Smooth muscle cell (in vitro differentiated cells): ENCODE measurements around the gene WBP1L. TPM values are rescaled to one million over a fixed set of nuclear protein-coding genes. Genes with fewer than 3 reads are reported as not detected.
A peak's percentile ranks its signal among the peaks of the same experiment; 100 is the strongest.

ENCODE experiments used
- DNase-seq: peaks from one replicate; lab custom pipeline; 2025; ENCODE audit not compliant: unreplicated experiment; lab: John Stamatoyannopoulos, UW
- H2AFZ ChIP-seq: fragments of 200-600 bp; sonication (generic); 2 replicates; pipeline ENCODE4 v1.6.0; 2016; ENCODE audit warnings: antibody characterized with exemption, low read depth, mild to moderate bottlenecking
- H3F3A ChIP-seq: fragments of 200-600 bp; sonication (generic); 2 replicates; pipeline ENCODE4 v1.6.0; 2017; ENCODE audit warnings: antibody characterized with exemption, low read depth
- H3K27ac ChIP-seq: fragments of 200-600 bp; sonication (generic); 2 replicates; pipeline ENCODE4 v1.5.1; 2016; ENCODE audit warnings: low read depth, mild to moderate bottlenecking
- H3K27me3 ChIP-seq: fragments of 200-600 bp; sonication (generic); 2 replicates; pipeline ENCODE4 v1.6.1; 2016; ENCODE audit warnings: low read depth, mild to moderate bottlenecking
- H3K36me3 ChIP-seq: fragments of 200-600 bp; sonication (generic); 2 replicates; pipeline ENCODE4 v1.5.1; 2016; ENCODE audit warnings: low read depth
- H3K4me1 ChIP-seq: fragments of 200-600 bp; sonication (generic); 2 replicates; pipeline ENCODE4 v1.5.1; 2016; ENCODE audit warnings: low read depth
- H3K4me2 ChIP-seq: fragments of 200-600 bp; sonication (generic); 2 replicates; pipeline ENCODE4 v1.6.0; 2016; ENCODE audit warnings: mild to moderate bottlenecking
- H3K4me3 ChIP-seq: fragments of 200-600 bp; sonication (generic); 2 replicates; pipeline ENCODE4 v1.5.1; 2016; ENCODE audit warnings: mild to moderate bottlenecking
- H3K79me2 ChIP-seq: fragments of 200-600 bp; sonication (generic); 2 replicates; pipeline ENCODE4 v1.6.0; 2016; ENCODE audit warnings: low read depth, mild to moderate bottlenecking
- H3K9ac ChIP-seq: fragments of 200-600 bp; sonication (generic); 2 replicates; pipeline ENCODE4 v1.6.0; 2016; ENCODE audit warnings: low read depth
- H3K9me3 ChIP-seq: fragments of 200-600 bp; sonication (generic); replicated peaks from 2 replicates; pipeline ENCODE4 v1.5.1; 2016; ENCODE audit warnings: low read depth
- H4K20me1 ChIP-seq: fragments of 200-600 bp; sonication (generic); 2 replicates; pipeline ENCODE4 v1.6.0; 2016; ENCODE audit warnings: low read depth
- WGBS: methylation state at CpG from one replicate; pipeline ENCODE4 v1.1.7; 2016; ENCODE audit warnings: low lambda C conversion rate; 5-methylcytosine and 5-hydroxymethylcytosine counted together
- polyA plus RNA-seq: library from polyadenylated mRNA; unstranded; fragments of >200 nt; fragmentation: Nextera tagmentation; extraction: Ambion mirVana; gene quantifications from 2 replicates; pipeline ENCODE4 v1.2.1, GENCODE V29; 2016
- total RNA-seq: library from RNA; depleted of rRNA; stranded (reverse); fragments of >200 nt; gene quantifications from 2 replicates; pipeline ENCODE4 v1.2.3, GENCODE V29; 2014
- TF ChIP-seq, protein P1 (sequence below): fragments of 200-600 bp; sonication (generic); IDR thresholded peaks from 2 replicates; pipeline ENCODE4 v1.5.1; 2017; ENCODE audit warnings: borderline replicate concordance, mild to moderate bottlenecking, antibody characterized with exemption; ENCODE audit not compliant: insufficient read depth, poor library complexity, severe bottlenecking

Gene WBP1L
- total and polyA plus RNA-seq, 2 experiments from 2014 or later: 18.0 to 45.3 TPM

DNA sequence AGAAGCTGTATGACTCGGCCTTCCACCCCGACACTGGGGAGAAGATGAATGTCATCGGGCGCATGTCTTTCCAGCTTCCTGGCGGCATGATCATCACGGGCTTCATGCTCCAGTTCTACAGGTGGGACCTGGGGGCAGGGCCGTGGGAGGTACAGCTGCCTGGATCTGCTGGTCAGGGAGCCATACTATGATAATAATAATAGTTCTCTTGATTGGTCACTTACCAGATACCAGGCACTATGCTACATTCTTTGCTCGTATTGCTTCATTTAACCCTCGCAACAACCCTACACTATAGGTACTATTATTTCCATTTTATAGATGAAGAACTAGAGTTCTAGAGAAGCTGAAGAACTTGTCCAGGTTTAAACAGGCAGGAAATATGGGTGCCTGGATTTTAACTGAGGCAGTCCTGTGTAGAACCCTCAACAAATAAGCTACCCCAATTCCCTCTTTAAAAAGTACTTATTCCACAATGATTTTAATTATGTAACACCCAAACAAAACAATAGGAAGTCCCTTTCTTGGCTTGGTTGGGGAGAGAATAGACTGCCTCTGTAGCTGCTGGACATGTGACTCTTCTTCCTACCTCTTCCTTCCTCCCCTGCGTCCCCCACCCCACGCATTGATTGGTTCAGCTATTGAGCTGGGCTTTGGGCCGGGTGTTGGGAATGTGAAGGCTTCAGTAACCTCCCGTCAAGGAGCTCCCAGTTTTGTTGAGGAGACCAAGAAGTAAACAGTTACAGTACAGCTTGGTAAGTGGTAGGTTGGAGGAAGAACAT, 16.5 kb upstream of the WBP1L start:
- Histone ChIP-seq H3F3A (no peaks in the 10 kb centered on the region), H3K9ac (no peak overlapping the region), H3K79me2 (peaks cover 13% of the 10 kb centered on the region), H3K9me3 (no peaks in the 10 kb centered on the region), H3K27ac (no peak overlapping the region), H2AFZ (no peak overlapping the region), H3K4me3 (no peak overlapping the region), H3K4me2 (no peak overlapping the region), H3K4me1 (no peaks in the 10 kb centered on the region), H4K20me1 (no peaks in the 10 kb centered on the region), H3K27me3 (no peaks in the 10 kb centered on the region), H3K36me3 (no peaks in the 10 kb centered on the region)
- TF ChIP-seq, protein P1, sequence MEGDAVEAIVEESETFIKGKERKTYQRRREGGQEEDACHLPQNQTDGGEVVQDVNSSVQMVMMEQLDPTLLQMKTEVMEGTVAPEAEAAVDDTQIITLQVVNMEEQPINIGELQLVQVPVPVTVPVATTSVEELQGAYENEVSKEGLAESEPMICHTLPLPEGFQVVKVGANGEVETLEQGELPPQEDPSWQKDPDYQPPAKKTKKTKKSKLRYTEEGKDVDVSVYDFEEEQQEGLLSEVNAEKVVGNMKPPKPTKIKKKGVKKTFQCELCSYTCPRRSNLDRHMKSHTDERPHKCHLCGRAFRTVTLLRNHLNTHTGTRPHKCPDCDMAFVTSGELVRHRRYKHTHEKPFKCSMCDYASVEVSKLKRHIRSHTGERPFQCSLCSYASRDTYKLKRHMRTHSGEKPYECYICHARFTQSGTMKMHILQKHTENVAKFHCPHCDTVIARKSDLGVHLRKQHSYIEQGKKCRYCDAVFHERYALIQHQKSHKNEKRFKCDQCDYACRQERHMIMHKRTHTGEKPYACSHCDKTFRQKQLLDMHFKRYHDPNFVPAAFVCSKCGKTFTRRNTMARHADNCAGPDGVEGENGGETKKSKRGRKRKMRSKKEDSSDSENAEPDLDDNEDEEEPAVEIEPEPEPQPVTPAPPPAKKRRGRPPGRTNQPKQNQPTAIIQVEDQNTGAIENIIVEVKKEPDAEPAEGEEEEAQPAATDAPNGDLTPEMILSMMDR: no peak
- 88% methylated on average over 13 of the region's 13 CpGs for WGBS
- no peak for DNase-seq

DNA sequence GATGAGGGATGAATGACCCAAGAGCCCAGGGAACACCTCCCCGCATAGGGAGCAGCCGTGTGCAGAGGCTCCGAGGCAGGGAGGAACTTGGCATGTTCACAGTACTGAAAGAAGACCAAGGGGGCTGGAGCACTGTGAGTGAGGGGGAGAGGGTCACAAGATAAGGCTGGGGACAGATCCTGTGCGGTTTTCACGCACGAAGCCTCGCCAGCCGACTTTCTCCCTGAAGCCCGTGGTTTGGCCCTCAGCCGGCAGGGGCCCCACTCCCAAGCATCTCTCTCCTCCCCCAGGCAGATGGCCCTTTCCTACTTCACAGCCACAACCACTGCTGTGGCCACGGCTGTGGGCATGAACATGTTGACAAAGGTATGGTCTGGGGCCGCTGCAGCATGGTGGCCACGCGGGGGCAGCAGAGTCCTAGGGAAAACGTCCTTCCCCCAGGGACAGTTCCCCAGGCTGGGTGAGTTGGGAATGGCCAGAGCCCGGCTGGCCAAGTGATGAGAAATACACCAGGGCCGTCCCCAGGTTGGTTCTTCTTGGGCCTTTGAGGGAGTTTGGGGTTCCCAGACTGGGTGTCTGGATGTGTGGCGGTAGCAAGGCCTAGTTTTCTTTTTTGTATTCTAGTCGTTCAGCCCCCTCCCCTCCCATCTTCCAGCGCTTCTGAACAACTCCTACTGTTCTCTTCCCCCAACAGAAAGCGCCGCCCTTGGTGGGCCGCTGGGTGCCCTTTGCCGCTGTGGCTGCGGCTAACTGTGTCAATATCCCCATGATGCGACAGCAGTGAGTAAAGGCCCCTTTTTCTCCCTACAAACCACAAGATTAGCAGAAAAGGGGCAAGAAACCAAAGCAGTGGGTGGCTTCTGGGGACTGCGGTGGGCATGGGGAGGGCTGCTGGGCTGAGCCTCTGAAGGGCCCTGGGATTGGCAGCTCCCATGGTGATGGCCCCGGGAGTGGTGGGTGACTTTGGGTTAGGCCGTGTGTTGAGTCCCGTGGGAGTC, 14.4 kb upstream of the WBP1L start:
- WGBS: 59% methylated on average over 30 of the region's 30 CpGs

DNA sequence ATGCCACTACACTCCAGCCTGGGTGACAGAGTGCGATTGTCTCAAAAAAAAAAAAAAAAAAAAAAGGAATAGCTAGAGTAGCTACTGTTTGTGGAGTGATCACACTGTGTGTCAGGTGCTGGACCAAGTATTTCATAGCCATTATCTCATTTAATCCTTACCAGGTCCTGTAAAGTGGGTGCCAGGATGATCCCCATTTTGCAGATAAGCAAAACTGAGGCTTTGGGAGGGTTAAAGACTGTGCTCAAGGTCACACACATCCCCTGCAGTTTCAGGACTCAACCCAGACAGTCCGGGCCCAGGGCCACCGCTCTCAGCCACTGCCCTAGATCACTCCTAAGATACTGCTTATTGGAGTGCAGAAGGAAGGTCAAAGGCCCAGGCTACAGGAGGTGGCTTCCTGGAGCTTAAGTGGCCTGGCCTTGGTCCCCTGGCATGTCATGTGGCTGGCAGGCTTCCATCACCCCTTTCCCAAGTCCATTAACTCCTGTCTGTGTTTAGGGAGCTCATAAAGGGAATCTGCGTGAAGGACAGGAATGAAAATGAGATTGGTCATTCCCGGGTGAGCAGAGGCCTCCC, 12.4 kb upstream of the WBP1L start:
- TF ChIP-seq, protein P1: no peak
- Histone ChIP-seq H3K36me3 (no peaks in the 10 kb centered on the region), H3K9ac (no peak overlapping the region), H4K20me1 (no peaks in the 10 kb centered on the region), H3K4me2 (no peak overlapping the region), H3K4me1 (no peaks in the 10 kb centered on the region), H3K27me3 (no peaks in the 10 kb centered on the region), H2AFZ (no peak overlapping the region), H3K9me3 (no peaks in the 10 kb centered on the region), H3K79me2 (no peaks in the 10 kb centered on the region), H3K4me3 (no peak overlapping the region), H3F3A (no peaks in the 10 kb centered on the region), H3K27ac (no peak overlapping the region)
- 100% methylated on average over 5 of the region's 5 CpGs for WGBS
- DNase-seq: no peak

More for the DNA sequence above, 14.4 kb upstream of the WBP1L start:
- Histone ChIP-seq H3K79me2 (peaks cover under 1% of the 10 kb centered on the region), H3K9ac (no peak overlapping the region), H4K20me1 (no peaks in the 10 kb centered on the region), H3K36me3 (no peaks in the 10 kb centered on the region), H3K27ac (no peak overlapping the region), H3K9me3 (no peaks in the 10 kb centered on the region), H3K27me3 (no peaks in the 10 kb centered on the region), H3K4me3 (no peak overlapping the region), H3K4me1 (no peaks in the 10 kb centered on the region), H3K4me2 (no peak overlapping the region), H3F3A (no peaks in the 10 kb centered on the region), H2AFZ (no peak overlapping the region)
- TF ChIP-seq, protein P1: peak; percentile 94
- DNase-seq: peak; percentile 57
